DND-41 (cell line): ENCODE results near the gene AGPAT4.

Source experiments
- ATAC-seq: fragments of 200-7000 bp; cut with Tn5 transposase; 3 replicates; pipeline ENCODE4 v1.9.1; 2021; ENCODE audit warnings: low read depth; ENCODE audit not compliant: insufficient read depth
- DNase-seq: peaks from one replicate; pipeline ENCODE4 v3.0.0-alpha.2; 2020
- H2AFZ ChIP-seq: 2 replicates; pipeline ENCODE4 v1.6.0; 2012; ENCODE audit warnings: low read depth, low read length
- H3K27ac ChIP-seq: 2 replicates; pipeline ENCODE4 v1.5.1; 2012; ENCODE audit warnings: low read length, inconsistent platforms
- H3K27me3 ChIP-seq: fragments of 200-600 bp; sonication (generic); 2 replicates; pipeline ENCODE4 v1.6.0; 2012; ENCODE audit warnings: low read length, mild to moderate bottlenecking, inconsistent platforms; ENCODE audit not compliant: insufficient read depth, poor library complexity
- H3K36me3 ChIP-seq: 2 replicates; pipeline ENCODE4 v1.5.1; 2012; ENCODE audit warnings: low read length, inconsistent platforms; ENCODE audit not compliant: insufficient read depth
- H3K4me1 ChIP-seq: 2 replicates; pipeline ENCODE4 v1.5.1; 2012; ENCODE audit warnings: mild to moderate bottlenecking, low read length; ENCODE audit not compliant: insufficient read depth
- H3K4me2 ChIP-seq: 2 replicates; pipeline ENCODE4 v1.6.0; 2012; ENCODE audit warnings: mild to moderate bottlenecking, moderate library complexity, low read length, inconsistent platforms; ENCODE audit not compliant: insufficient read depth
- H3K4me3 ChIP-seq, 2 experiments: fragments of 200-600 bp in 1 of 2; shearing (Covaris generic) in 1 of 2; 2 replicates each; pipeline ENCODE4 v1.5.1; 2012 to 2016; ENCODE audit warnings: inconsistent platforms in 2 of 2, low read length in 2 of 2, mild to moderate bottlenecking in 2 of 2, low read depth in 1 of 2, moderate library complexity in 1 of 2
- H3K79me2 ChIP-seq: 2 replicates; pipeline ENCODE4 v1.6.0; 2012; ENCODE audit warnings: low read length, inconsistent platforms; ENCODE audit not compliant: insufficient read depth
- H3K9ac ChIP-seq: 2 replicates; pipeline ENCODE4 v1.6.0; 2012; ENCODE audit warnings: low read depth, mild to moderate bottlenecking, inconsistent platforms, low read length, moderate library complexity
- H3K9me3 ChIP-seq: 2 replicates; pipeline ENCODE4 v1.5.1; 2012; ENCODE audit warnings: low read length, moderate library complexity, mild to moderate bottlenecking, inconsistent platforms; ENCODE audit not compliant: insufficient read depth, severe bottlenecking
- H4K20me1 ChIP-seq: 2 replicates; pipeline ENCODE4 v1.6.0; 2012; ENCODE audit warnings: low read length; ENCODE audit not compliant: insufficient read depth
- CTCF ChIP-seq: IDR thresholded peaks from 2 replicates; pipeline ENCODE4 v1.5.1; 2012; ENCODE audit warnings: borderline replicate concordance, low read length, moderate library complexity, mild to moderate bottlenecking; ENCODE audit not compliant: poor library complexity, severe bottlenecking; ENCODE audit errors: extremely low read depth
- EZH2 ChIP-seq: IDR thresholded peaks from 3 replicates; pipeline ENCODE4 v1.6.1; 2012; ENCODE audit warnings: borderline replicate concordance, low read depth, mild to moderate bottlenecking, moderate library complexity, low read length, inconsistent platforms; ENCODE audit not compliant: severe bottlenecking

AGPAT4 gene

GRCh38 chr6:161246725-161247124 is 27.1 kb downstream of the AGPAT4 start:
- DNase-seq, result no peak
- H3K79me2 ChIP-seq, result no peaks in the 10 kb centered on the region
- H2AFZ ChIP-seq, result no peak overlapping the region
- H3K36me3 ChIP-seq, result no peaks in the 10 kb centered on the region
- TF ChIP-seq EZH2 (no peak), CTCF (no peak)
- H4K20me1 ChIP-seq, result no peaks in the 10 kb centered on the region
- no peak overlapping the region for H3K9ac ChIP-seq
- no peaks in the 10 kb centered on the region for H3K4me1 ChIP-seq
- no peak overlapping the region for H3K4me3 ChIP-seq
- H3K9me3 ChIP-seq, result no peaks in the 10 kb centered on the region
- H3K27ac ChIP-seq, result no peak overlapping the region
- no peak overlapping the region for H3K4me2 ChIP-seq
- no peak for ATAC-seq
- H3K27me3 ChIP-seq, result no peaks in the 10 kb centered on the region

GRCh38 chr6:161245363-161245762 is 28.5 kb downstream of the AGPAT4 start:
- no peaks in the 10 kb centered on the region for H3K36me3 ChIP-seq
- no peak overlapping the region for H3K4me3 ChIP-seq
- ATAC-seq (no peak), DNase-seq (no peak)
- H3K4me1 ChIP-seq, result no peaks in the 10 kb centered on the region
- no peaks in the 10 kb centered on the region for H3K27me3 ChIP-seq
- no peaks in the 10 kb centered on the region for H4K20me1 ChIP-seq
- TF ChIP-seq EZH2, result no peak
- TF ChIP-seq CTCF, result no peak
- H3K9ac ChIP-seq, result no peak overlapping the region
- no peak overlapping the region for H3K27ac ChIP-seq
- no peak overlapping the region for H3K4me2 ChIP-seq
- no peaks in the 10 kb centered on the region for H3K79me2 ChIP-seq
- H3K9me3 ChIP-seq, result no peaks in the 10 kb centered on the region
- no peak overlapping the region for H2AFZ ChIP-seq

GRCh38 chr6:161244725-161245124 is 29.1 kb downstream of the AGPAT4 start:
- H2AFZ ChIP-seq, result no peak overlapping the region
- H3K27me3 ChIP-seq, result no peaks in the 10 kb centered on the region
- no peak overlapping the region for H3K4me3 ChIP-seq
- no peak overlapping the region for H3K9ac ChIP-seq
- no peak for TF ChIP-seq EZH2
- no peak for TF ChIP-seq CTCF
- H3K9me3 ChIP-seq, result no peaks in the 10 kb centered on the region
- H3K4me1 ChIP-seq, result no peaks in the 10 kb centered on the region
- no peak overlapping the region for H3K4me2 ChIP-seq
- no peak for DNase-seq
- no peak for ATAC-seq
- no peaks in the 10 kb centered on the region for H3K36me3 ChIP-seq
- H3K79me2 ChIP-seq, result no peaks in the 10 kb centered on the region
- H4K20me1 ChIP-seq, result no peaks in the 10 kb centered on the region
- H3K27ac ChIP-seq, result no peak overlapping the region
